ENCODE data around the gene CYS1. TPM values are rescaled to one million over a fixed set of nuclear protein-coding genes. Genes with fewer than 3 reads are reported as not detected.
A peak's percentile ranks its signal among the peaks of the same experiment; 100 is the strongest.

The CYS1 gene
- polyA plus RNA-seq, 3 donors, result not detected

GRCh38 chr2:10042301-10043161 is 37.7 kb downstream of the CYS1 start:
- H3K27ac ChIP-seq (ENCODE audit: low read depth in 1 of 2, low read length in 2 of 2), result peak overlapping the region; percentile 91 to 92
- peak; percentile 76 to 79 (median 78) for DNase-seq
- peak overlapping the region; percentile 72 for H3K4me2 ChIP-seq (replicated peaks; ENCODE audit: extremely low read depth, low read length, poor library complexity, severe bottlenecking)
- peaks cover 16 to 20% of the 10 kb centered on the region in 2 donors for H3K36me3 ChIP-seq (replicated peaks in 1 of 2; ENCODE audit: control insufficient read depth in 1 of 2, insufficient read depth in 2 of 2, low read length in 2 of 2)
- intact Hi-C loops (cut with micrococcal nuclease), result loop anchor here (10.0 kb wide), 2 partner anchors 228 to 488 kb away; partner anchors contain the start of gene ADAM17 (in 1 of the 2)
- Mint-ChIP-seq H3K36me3 (peaks cover 44 to 45% of the 10 kb centered on the region in 2 donors), H3K4me1 (peaks cover 52% of the 10 kb centered on the region), H3K9me3 (peaks cover 0 to 2% (median 0%) of the 10 kb centered on the region in 7 donors), H3K4me3 (peak overlapping the region; percentile 95 to 98), H3K27me3 (ENCODE audit: low read depth in 3 of 3) (peaks cover 2 to 25% (median 11%) of the 10 kb centered on the region in 3 donors), H3K27ac (peak overlapping the region; percentile 97 to 99 (median 99))
- peak overlapping the region; percentile 52 to 70 (median 54) for H3K4me3 ChIP-seq (replicated peaks in 1 of 3; ENCODE audit: low read depth in 2 of 3, low read length in 3 of 3)
- peaks cover 14% of the 10 kb centered on the region for H3K79me2 ChIP-seq (ENCODE audit: insufficient read depth, low read length)
- WGBS (ENCODE audit: insufficient coverage), result 34% methylated on average over 48 of the region's 54 CpGs
- TF ChIP-seq CTCF (IDR thresholded peaks at IDR 0.05), result no peak
- H3K9ac ChIP-seq (ENCODE audit: insufficient read depth, low read length, poor library complexity, severe bottlenecking), result peak overlapping the region; percentile 73
- H2AFZ ChIP-seq (ENCODE audit: insufficient read depth, low read depth, low read length, poor library complexity, severe bottlenecking), result peak overlapping the region; percentile 56
- no peaks in the 10 kb centered on the region for H3K9me3 ChIP-seq (replicated peaks in 1 of 2; ENCODE audit: control insufficient read depth in 1 of 2, insufficient read depth in 1 of 2, low read length in 2 of 2)
- peaks cover 21 to 41% of the 10 kb centered on the region in 2 donors for H3K4me1 ChIP-seq (ENCODE audit: control insufficient read depth in 1 of 2, insufficient read depth in 2 of 2, low read length in 2 of 2)
- no peaks in the 10 kb centered on the region for H3K27me3 ChIP-seq (ENCODE audit: control insufficient read depth in 2 of 2, insufficient read depth in 2 of 2, low read length in 2 of 2)
- peaks cover 35% of the 10 kb centered on the region for H4K20me1 ChIP-seq (ENCODE audit: insufficient read depth, low read length)

- peak overlapping the region in 1 of 2 donors; percentile 91 for H3K27ac ChIP-seq (ENCODE audit: low read depth in 1 of 2, low read length in 2 of 2)
- no peak overlapping the region for H3K9ac ChIP-seq (ENCODE audit: insufficient read depth, low read length, poor library complexity, severe bottlenecking)
- no peak for DNase-seq
- intact Hi-C loops (cut with micrococcal nuclease), result loop anchor here (10.0 kb wide), 2 partner anchors 227 to 487 kb away; partner anchors contain the start of gene ADAM17 (in 1 of the 2)
- TF ChIP-seq CTCF (IDR thresholded peaks at IDR 0.05), result no peak
- H3K27me3 ChIP-seq (ENCODE audit: control insufficient read depth in 2 of 2, insufficient read depth in 2 of 2, low read length in 2 of 2), result no peaks in the 10 kb centered on the region
- peaks cover 39 to 41% of the 10 kb centered on the region in 2 donors for H3K36me3 Mint-ChIP-seq
- no peak overlapping the region for H2AFZ ChIP-seq (ENCODE audit: insufficient read depth, low read depth, low read length, poor library complexity, severe bottlenecking)
- H3K4me1 Mint-ChIP-seq, result peaks cover 56% of the 10 kb centered on the region
- H3K36me3 ChIP-seq (replicated peaks in 1 of 2; ENCODE audit: control insufficient read depth in 1 of 2, insufficient read depth in 2 of 2, low read length in 2 of 2), result peaks cover 8 to 12% of the 10 kb centered on the region in 2 donors
- H3K4me3 Mint-ChIP-seq, result peak overlapping the region; percentile 71 to 95
- H3K27me3 Mint-ChIP-seq (ENCODE audit: low read depth in 3 of 3), result peaks cover 2 to 28% (median 11%) of the 10 kb centered on the region in 3 donors
- peak overlapping the region; percentile 72 for H3K4me2 ChIP-seq (replicated peaks; ENCODE audit: extremely low read depth, low read length, poor library complexity, severe bottlenecking)
- H3K9me3 Mint-ChIP-seq, result peaks cover 0 to 2% (median 0%) of the 10 kb centered on the region in 7 donors
- H3K4me1 ChIP-seq (ENCODE audit: control insufficient read depth in 1 of 2, insufficient read depth in 2 of 2, low read length in 2 of 2), result peaks cover 29 to 50% of the 10 kb centered on the region in 2 donors
- peaks cover 14% of the 10 kb centered on the region for H3K79me2 ChIP-seq (ENCODE audit: insufficient read depth, low read length)
- peak overlapping the region in 5 of 7 donors; percentile 23 to 99 (median 50) for H3K27ac Mint-ChIP-seq
- WGBS (ENCODE audit: insufficient coverage), result 98% methylated on average over 9 of the region's 14 CpGs
- H4K20me1 ChIP-seq (ENCODE audit: insufficient read depth, low read length), result peaks cover 27% of the 10 kb centered on the region
- no peak overlapping the region for H3K4me3 ChIP-seq (replicated peaks in 1 of 3; ENCODE audit: low read depth in 2 of 3, low read length in 3 of 3)
- no peaks in the 10 kb centered on the region for H3K9me3 ChIP-seq (replicated peaks in 1 of 2; ENCODE audit: control insufficient read depth in 1 of 2, insufficient read depth in 1 of 2, low read length in 2 of 2)
These were observed 38.5 kb downstream of the CYS1 start for GRCh38 chr2:10041711-10042110.

Measured in CD14-positive monocyte (primary cell).